Endothelial cell of umbilical vein (primary cell): ENCODE measurements around the gene KCNC1.

Source experiments
- CTCF ChIP-seq, 2 donors: IDR thresholded peaks; 1 replicate in 1 of 2; 2 replicates in 1 of 2; pipeline ENCODE4 v1.5.1; 2011; ENCODE audit warnings: low read length in 2 of 2, mild to moderate bottlenecking in 2 of 2, moderate library complexity in 2 of 2, control low read depth in 1 of 2, inconsistent platforms in 1 of 2, low read depth in 1 of 2; ENCODE audit not compliant: insufficient read depth in 1 of 2; ENCODE audit errors: extremely low read depth in 1 of 2
- EZH2 ChIP-seq: IDR thresholded peaks from 2 replicates; pipeline ENCODE4 v1.6.1; 2012; ENCODE audit warnings: borderline replicate concordance, low read depth, mild to moderate bottlenecking, moderate library complexity, low read length, inconsistent platforms; ENCODE audit not compliant: severe bottlenecking
- POLR2A ChIP-seq: IDR thresholded peaks from 2 replicates; pipeline ENCODE4 v1.6.1; 2012; ENCODE audit warnings: low read depth, mild to moderate bottlenecking, control low read depth, low read length
- POLR2AphosphoS5 ChIP-seq: IDR thresholded peaks from 2 replicates; pipeline ENCODE4 v1.6.1; 2012; ENCODE audit warnings: low read depth, mild to moderate bottlenecking, control low read depth, low read length, moderate library complexity; ENCODE audit not compliant: insufficient read depth

- TF ChIP-seq EZH2 = no peak
- TF ChIP-seq CTCF (IDR thresholded peaks at IDR 0.05; ENCODE audit: extremely low read depth in 1 of 2, insufficient read depth in 1 of 2, low read depth in 1 of 2, low read length in 2 of 2) = no peak
- no peak for TF ChIP-seq POLR2AphosphoS5
- TF ChIP-seq POLR2A = no peak
Observed at GRCh38 chr11:17775507-17776211, 41.1 kb downstream of the KCNC1 start.
